Placental pericyte (primary cell): ENCODE measurements around the gene POLDIP3. TPM values are rescaled to one million over a fixed set of nuclear protein-coding genes. Genes with fewer than 3 reads are reported as not detected.

Experiments used
- small RNA-seq: library from RNA; depleted of rRNA; stranded (forward); fragments of <200 nt; gene quantifications from one replicate; pipeline ENCODE3, GENCODE V24; 2012; ENCODE audit warnings: low replicate concordance
- total RNA-seq: library from RNA; depleted of rRNA; stranded (reverse); fragments of >200 nt; gene quantifications from 2 replicates; pipeline ENCODE4 v1.2.3, GENCODE V29; 2012

POLDIP3 gene, protein sequence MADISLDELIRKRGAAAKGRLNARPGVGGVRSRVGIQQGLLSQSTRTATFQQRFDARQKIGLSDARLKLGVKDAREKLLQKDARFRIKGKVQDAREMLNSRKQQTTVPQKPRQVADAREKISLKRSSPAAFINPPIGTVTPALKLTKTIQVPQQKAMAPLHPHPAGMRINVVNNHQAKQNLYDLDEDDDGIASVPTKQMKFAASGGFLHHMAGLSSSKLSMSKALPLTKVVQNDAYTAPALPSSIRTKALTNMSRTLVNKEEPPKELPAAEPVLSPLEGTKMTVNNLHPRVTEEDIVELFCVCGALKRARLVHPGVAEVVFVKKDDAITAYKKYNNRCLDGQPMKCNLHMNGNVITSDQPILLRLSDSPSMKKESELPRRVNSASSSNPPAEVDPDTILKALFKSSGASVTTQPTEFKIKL
- 27.8 and 30.2 TPM in 2 replicates for total RNA-seq

DNA sequence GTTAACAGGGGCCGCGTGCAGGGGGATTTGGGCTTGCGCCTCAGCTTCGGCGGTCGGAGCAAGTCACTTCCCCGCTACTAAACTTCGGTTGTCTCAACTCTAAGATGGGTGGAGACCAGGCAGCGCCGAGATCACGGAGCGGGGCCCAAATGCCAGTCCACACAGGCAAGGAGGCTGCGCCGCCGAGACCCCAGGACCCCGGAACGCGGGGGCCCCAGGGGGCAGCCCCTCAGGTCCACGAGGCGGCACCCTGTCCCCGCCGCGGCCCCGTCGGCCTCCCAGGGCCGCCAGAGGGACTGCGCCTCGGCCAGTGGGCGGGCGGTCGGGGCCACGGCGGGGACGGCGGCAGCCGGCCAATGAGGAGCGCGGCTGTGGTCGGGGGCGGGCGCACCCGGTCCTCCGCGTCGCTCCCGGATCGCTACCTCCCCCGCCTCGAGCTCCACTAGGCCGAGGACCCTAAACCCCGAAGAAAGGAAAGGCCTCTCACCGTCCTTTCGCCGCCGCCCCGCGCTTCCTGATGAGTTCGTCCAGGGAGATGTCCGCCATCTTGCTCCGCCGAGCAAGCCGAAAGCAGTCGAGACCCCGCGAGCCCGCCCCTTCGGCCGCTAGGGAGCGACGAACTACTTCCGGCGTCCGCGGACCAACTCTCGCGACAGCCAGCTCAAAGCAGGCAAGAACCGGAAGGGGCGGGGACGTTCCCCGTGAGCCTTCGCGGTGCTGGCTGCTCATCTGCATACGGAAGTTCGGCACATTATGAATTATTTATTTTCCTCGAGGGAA is at the start of gene POLDIP3:
TSS of gene POLDIP3 (minus strand) at position 572 of the 780 bp plus-strand sequence. CDS start at position 546, 26 bp downstream.

DNA sequence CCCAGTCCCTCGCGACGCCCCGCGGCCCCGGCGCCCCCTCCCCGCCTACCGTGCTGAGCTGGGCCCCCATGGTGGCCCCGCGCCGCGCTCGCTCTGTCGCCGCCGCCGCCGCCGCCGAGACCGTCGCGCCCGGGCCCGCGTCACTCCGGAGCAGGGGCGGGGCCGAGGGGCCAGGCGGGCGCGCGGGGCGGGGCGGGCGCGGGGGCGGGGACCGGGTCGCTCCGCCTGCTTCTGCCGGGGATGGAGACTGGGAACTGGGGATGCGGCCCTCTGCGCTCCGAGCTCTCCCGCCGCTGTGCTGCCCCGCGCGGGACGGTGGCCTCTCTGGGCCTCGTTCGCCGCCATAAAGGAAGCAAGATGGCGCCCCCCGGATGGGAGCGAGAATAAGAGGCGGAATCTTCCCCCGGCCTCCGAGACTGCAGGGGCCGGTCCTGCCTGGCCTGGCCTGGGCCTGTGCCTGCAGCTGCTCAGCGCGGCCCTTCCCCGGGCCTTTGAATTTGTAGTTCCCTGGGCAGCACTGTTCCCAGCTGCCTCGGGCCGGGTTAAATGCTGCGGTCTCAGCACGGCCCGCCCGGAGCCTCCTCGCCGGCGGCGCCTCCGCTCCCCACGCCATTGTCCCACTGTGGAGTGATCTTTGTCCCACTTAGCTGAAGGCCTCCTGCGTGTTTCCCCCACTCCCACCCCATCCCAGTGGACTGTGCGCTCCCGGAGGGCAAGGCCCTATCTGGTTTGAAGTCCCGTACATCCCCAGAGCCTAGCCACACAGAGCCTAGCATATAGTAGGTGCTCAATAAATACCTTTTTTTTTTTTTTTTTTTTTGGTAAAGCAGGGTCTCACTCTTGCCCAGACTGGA is 34.8 kb upstream of the POLDIP3 start, which contains the start of gene CYB5R3:
TSS of gene CYB5R3 (minus strand) at position 147 of the 854 bp plus-strand sequence. CDS start at position 70, 77 bp downstream.

DNA sequence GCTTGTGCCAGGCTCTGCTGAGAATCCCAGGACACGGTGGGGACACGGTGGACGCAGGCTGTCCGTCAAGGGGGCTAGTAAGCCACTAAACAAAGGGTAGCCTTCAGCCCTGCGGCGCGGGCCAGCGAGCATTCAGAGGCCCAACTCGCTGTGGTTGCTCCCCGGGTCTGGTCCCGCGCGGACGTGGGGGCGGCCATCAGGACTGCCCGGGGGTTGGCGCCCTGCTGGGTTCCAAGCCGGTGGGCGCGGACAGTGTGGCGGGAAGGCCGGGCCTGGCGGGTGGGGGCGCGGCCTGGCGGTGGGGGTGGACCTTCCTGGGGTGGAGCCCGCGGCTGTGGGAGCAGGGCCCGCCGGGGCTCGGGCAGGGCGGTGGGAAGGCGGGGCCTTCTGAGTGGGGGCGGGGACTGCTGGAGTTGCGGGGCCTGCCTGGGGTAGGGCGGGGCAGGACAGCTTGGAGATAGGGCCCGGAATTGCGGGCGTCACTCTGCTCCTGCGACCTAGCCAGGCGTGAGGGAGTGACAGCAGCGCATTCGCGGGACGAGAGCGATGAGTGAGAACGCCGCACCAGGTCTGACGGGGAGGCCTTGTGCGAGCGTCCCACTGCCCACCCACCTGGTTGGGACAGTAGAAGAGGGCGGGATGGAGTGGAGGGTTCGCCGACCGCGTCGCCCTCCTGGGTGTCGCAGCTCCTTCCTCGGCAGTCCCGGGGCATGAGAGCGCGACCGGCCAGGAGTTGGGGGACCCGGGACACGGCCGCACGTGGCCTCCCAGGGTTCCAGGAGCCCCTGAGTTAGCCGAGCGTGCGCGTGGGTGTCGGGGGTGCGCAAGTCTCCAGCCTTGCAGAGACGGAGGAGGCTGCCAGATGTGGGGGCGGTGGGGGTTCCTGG is 61.0 kb downstream of the POLDIP3 start, which contains the start of gene SERHL2:
TSS of gene SERHL2 (plus strand) at position 482 of the 887 bp plus-strand sequence. CDS start at position 547, 65 bp downstream.

Small RNA genes within 50 kb of the gene (small RNA-seq; reads per million reads assigned to genes)
- gene RN7SKP80 = not detected
- not detected for gene RNU6-513P

Other genes with a start within 250 kb of the POLDIP3 start
- gene NFAM1, start 182.5 kb downstream of the POLDIP3 start, total RNA-seq = not detected in 2 replicates
- gene RRP7A, start 95.1 kb downstream of the POLDIP3 start, total RNA-seq = 20.8 and 55.7 TPM in 2 replicates
- gene SERHL2, start 60.9 kb downstream of the POLDIP3 start, total RNA-seq = 1.0 and 1.8 TPM in 2 replicates
- gene ATP5MGL, start 25.7 kb upstream of the POLDIP3 start, total RNA-seq = 0.86 and 1.5 TPM in 2 replicates
- gene CYB5R3, start 34.5 kb upstream of the POLDIP3 start, total RNA-seq = 97.1 and 127 TPM in 2 replicates
- 12.5 and 16.6 TPM in 2 replicates for gene A4GALT, start 106.0 kb upstream of the POLDIP3 start, total RNA-seq
- gene ARFGAP3, start 242.4 kb upstream of the POLDIP3 start, total RNA-seq = 74.6 and 97.8 TPM in 2 replicates